HepG2 (cell line): ENCODE data around the gene BTBD19. TPM values are rescaled to one million over a fixed set of nuclear protein-coding genes. Genes with fewer than 3 reads are reported as not detected.

Experiments used
- AGO1 ChIP-seq: fragments of 200-400 bp; formaldehyde crosslinking; IDR thresholded peaks from 2 replicates; pipeline ENCODE4 v1.6.1; 2017; ENCODE audit warnings: mild to moderate bottlenecking, low read depth, low read length, moderate library complexity; ENCODE audit not compliant: poor library complexity, severe bottlenecking
- ELF1 ChIP-seq: sonication (generic); formaldehyde crosslinking; IDR thresholded peaks from 2 replicates; pipeline ENCODE4 v1.4.0; 2020; ENCODE audit warnings: missing genetic modification reagents
- HMG20A ChIP-seq: IDR thresholded peaks from 2 replicates; pipeline ENCODE4 v1.6.1; 2016; ENCODE audit warnings: borderline replicate concordance
- KAT8 ChIP-seq: IDR thresholded peaks from 2 replicates; pipeline ENCODE4 v1.6.1; 2016; ENCODE audit warnings: missing genetic modification reagents, missing compliant biosample characterization
- MTF2 ChIP-seq: sonication (generic); formaldehyde crosslinking; IDR thresholded peaks from 2 replicates; pipeline ENCODE4 v1.5.0; 2020; ENCODE audit warnings: missing genetic modification reagents, borderline replicate concordance
- NKX3-1 ChIP-seq: sonication (generic); formaldehyde crosslinking; IDR thresholded peaks from 2 replicates; pipeline ENCODE4 v1.5.0; 2020; ENCODE audit warnings: missing genetic modification reagents
- RAD21 ChIP-seq: fragments of 450-650 bp; formaldehyde crosslinking; IDR thresholded peaks from 2 replicates; pipeline ENCODE4 v1.5.0; 2020; ENCODE audit warnings: mild to moderate bottlenecking
- RAD51 ChIP-seq: fragments of 450-650 bp; IDR thresholded peaks from 2 replicates; pipeline ENCODE4 v1.6.1; 2016; ENCODE audit warnings: borderline replicate concordance
- SALL1 ChIP-seq: sonication (generic); formaldehyde crosslinking; IDR thresholded peaks from 2 replicates; pipeline ENCODE4 v1.8.0; 2022; ENCODE audit warnings: mild to moderate bottlenecking, missing genetic modification reagents
- U2AF2 ChIP-seq: fragments of 200-400 bp; formaldehyde crosslinking; IDR thresholded peaks from 2 replicates; pipeline ENCODE4 v1.6.1; 2017; ENCODE audit warnings: low read depth, mild to moderate bottlenecking, low read length
- ZNF12 ChIP-seq: sonication (generic); formaldehyde crosslinking; IDR thresholded peaks from 2 replicates; pipeline ENCODE4 v1.5.0; 2020; ENCODE audit warnings: missing genetic modification reagents
- ZNF3 ChIP-seq: IDR thresholded peaks from 2 replicates; pipeline ENCODE4 v1.7.0; 2017; ENCODE audit warnings: inconsistent platforms
- ZNF382 ChIP-seq: sonication (generic); formaldehyde crosslinking; IDR thresholded peaks from 2 replicates; pipeline ENCODE4 v1.5.0; 2020; ENCODE audit warnings: missing genetic modification reagents, mild to moderate bottlenecking, borderline replicate concordance
- ZNF501 ChIP-seq: sonication (generic); formaldehyde crosslinking; IDR thresholded peaks from 2 replicates; pipeline ENCODE4 v1.5.1; 2020; ENCODE audit warnings: mild to moderate bottlenecking, moderate library complexity, missing genetic modification reagents
- ZNF788 ChIP-seq: sonication (generic); formaldehyde crosslinking; IDR thresholded peaks from 2 replicates; pipeline ENCODE4 v1.5.0; 2020; ENCODE audit warnings: mild to moderate bottlenecking, missing genetic modification reagents, borderline replicate concordance
- polyA plus RNA-seq, 8 experiments: library from polyadenylated mRNA; depleted of rRNA in 3 of 8; stranded (reverse) in 7 of 8; unstranded in 1 of 8; fragments of >200 nt; fragmentation: Illumina TruSeq in 4 of 8; extraction: Trizol in 4 of 8; gene quantifications; 2 replicates each; pipeline versions ENCODE4 v1.2.1 to v1.2.3, GENCODE V29; 2011 to 2016; ENCODE audit warnings: low read depth in 4 of 8, missing spikeins in 1 of 8, mixed read lengths in 1 of 8; ENCODE audit not compliant: insufficient read depth in 1 of 8
- total RNA-seq, 5 experiments: library from RNA; depleted of rRNA; stranded (reverse); fragments of >200 nt; fragmentation: Illumina TruSeq; extraction: Trizol; gene quantifications; 2 replicates each; pipeline ENCODE4 v1.2.3, GENCODE V29; 2016; ENCODE audit warnings: low read depth in 1 of 5
- TF ChIP-seq, protein P1 (sequence below): sonication (generic); formaldehyde crosslinking; IDR thresholded peaks from 2 replicates; pipeline ENCODE4 v1.4.0; 2020; ENCODE audit warnings: mild to moderate bottlenecking, missing genetic modification reagents
- TF ChIP-seq, protein P2 (sequence below): IDR thresholded peaks from 2 replicates; pipeline ENCODE4 v1.6.1; 2016; ENCODE audit warnings: low read depth, control low read depth
- TF ChIP-seq, protein P3 (sequence below): IDR thresholded peaks from 2 replicates; pipeline ENCODE4 v1.6.1; 2016; ENCODE audit warnings: mild to moderate bottlenecking, missing biosample characterization, missing genetic modification reagents
- TF ChIP-seq, protein P4 (sequence below): sonication (generic); formaldehyde crosslinking; IDR thresholded peaks from 2 replicates; pipeline ENCODE4 v1.5.1; 2020; ENCODE audit warnings: mild to moderate bottlenecking, missing genetic modification reagents, moderate library complexity
- TF ChIP-seq, protein P5 (sequence below): sonication (generic); formaldehyde crosslinking; IDR thresholded peaks from 2 replicates; pipeline ENCODE4 v1.4.0; 2020; ENCODE audit warnings: missing genetic modification reagents
- TF ChIP-seq, protein P6 (sequence below): IDR thresholded peaks from 2 replicates; pipeline ENCODE4 v1.6.1; 2016; ENCODE audit warnings: low read depth, borderline replicate concordance

BTBD19 gene
- total and polyA plus RNA-seq, 2 of the 13 experiments (the other 11 are each of a cell fraction or from before 2014, with no cell fraction given): 2.7 to 6.7 TPM

DNA sequence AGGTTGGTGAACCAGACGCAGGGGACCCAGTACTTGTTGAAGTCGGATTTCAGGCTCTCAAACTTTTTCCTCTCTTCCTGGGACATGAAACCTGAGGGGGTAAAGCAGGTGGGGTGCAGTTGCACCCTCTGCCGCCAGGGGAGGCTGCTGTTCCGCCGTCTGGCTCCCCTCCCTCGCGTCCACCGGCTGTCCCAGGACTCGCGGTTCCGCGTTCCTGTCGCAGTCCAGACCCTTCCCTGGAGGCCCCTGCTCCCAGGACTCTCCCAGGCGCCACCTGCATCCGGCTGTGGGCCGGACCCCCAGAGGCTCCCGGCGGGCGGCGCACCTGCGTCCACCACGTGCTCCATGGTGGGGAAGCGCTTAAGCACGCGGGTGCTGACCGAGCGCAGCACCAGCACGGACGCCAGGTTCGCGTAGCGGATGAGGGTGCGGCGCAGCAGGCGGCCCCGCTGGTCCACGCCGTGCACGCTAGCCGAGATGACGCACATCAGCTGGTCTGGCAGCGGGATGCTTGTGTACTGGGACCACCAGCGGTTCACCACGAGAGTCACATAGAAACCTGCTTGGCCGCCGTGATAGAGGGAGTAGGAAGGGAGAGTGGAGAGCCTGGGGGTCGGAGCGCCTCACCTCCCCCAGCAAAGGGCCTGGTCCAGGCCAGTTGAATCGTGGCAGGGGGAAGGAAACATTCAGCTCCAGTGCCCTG is 22.0 kb upstream of the BTBD19 start (continued):
- TF ChIP-seq, protein P1, sequence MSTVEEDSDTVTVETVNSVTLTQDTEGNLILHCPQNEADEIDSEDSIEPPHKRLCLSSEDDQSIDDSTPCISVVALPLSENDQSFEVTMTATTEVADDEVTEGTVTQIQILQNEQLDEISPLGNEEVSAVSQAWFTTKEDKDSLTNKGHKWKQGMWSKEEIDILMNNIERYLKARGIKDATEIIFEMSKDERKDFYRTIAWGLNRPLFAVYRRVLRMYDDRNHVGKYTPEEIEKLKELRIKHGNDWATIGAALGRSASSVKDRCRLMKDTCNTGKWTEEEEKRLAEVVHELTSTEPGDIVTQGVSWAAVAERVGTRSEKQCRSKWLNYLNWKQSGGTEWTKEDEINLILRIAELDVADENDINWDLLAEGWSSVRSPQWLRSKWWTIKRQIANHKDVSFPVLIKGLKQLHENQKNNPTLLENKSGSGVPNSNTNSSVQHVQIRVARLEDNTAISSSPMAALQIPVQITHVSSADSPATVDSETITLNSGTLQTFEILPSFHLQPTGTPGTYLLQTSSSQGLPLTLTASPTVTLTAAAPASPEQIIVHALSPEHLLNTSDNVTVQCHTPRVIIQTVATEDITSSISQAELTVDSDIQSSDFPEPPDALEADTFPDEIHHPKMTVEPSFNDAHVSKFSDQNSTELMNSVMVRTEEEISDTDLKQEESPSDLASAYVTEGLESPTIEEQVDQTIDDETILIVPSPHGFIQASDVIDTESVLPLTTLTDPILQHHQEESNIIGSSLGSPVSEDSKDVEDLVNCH (CRISPR knock-in tag): no peak
- TF ChIP-seq ZNF501 (CRISPR knock-in tag) (peak; percentile 78; the same call in 1 of the 2 replicates), KAT8 (CRISPR knock-in tag) (peak; percentile 73), AGO1 (peak; percentile 76), RAD21 (CRISPR knock-in tag) (peak; percentile 87), ZNF382 (CRISPR knock-in tag) (no peak), ZNF12 (CRISPR knock-in tag) (no peak), RAD51 (no peak), U2AF2 (no peak), ELF1 (CRISPR knock-in tag) (peak; percentile 83), SALL1 (CRISPR knock-in tag) (no peak; the same call in 1 of the 2 replicates), ZNF3 (CRISPR knock-in tag) (no peak), ZNF788 (CRISPR knock-in tag) (no peak; the same call in 1 of the 2 replicates), MTF2 (CRISPR knock-in tag) (peak; percentile 56; the same call in 1 of the 2 replicates), HMG20A (CRISPR knock-in tag) (no peak), NKX3-1 (CRISPR knock-in tag) (no peak)
- TF ChIP-seq, protein P2, sequence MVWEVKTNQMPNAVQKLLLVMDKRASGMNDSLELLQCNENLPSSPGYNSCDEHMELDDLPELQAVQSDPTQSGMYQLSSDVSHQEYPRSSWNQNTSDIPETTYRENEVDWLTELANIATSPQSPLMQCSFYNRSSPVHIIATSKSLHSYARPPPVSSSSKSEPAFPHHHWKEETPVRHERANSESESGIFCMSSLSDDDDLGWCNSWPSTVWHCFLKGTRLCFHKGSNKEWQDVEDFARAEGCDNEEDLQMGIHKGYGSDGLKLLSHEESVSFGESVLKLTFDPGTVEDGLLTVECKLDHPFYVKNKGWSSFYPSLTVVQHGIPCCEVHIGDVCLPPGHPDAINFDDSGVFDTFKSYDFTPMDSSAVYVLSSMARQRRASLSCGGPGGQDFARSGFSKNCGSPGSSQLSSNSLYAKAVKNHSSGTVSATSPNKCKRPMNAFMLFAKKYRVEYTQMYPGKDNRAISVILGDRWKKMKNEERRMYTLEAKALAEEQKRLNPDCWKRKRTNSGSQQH: no peak
- TF ChIP-seq, protein P3, sequence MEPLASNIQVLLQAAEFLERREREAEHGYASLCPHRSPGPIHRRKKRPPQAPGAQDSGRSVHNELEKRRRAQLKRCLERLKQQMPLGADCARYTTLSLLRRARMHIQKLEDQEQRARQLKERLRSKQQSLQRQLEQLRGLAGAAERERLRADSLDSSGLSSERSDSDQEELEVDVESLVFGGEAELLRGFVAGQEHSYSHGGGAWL (CRISPR knock-in tag): no peak
- TF ChIP-seq, protein P4, sequence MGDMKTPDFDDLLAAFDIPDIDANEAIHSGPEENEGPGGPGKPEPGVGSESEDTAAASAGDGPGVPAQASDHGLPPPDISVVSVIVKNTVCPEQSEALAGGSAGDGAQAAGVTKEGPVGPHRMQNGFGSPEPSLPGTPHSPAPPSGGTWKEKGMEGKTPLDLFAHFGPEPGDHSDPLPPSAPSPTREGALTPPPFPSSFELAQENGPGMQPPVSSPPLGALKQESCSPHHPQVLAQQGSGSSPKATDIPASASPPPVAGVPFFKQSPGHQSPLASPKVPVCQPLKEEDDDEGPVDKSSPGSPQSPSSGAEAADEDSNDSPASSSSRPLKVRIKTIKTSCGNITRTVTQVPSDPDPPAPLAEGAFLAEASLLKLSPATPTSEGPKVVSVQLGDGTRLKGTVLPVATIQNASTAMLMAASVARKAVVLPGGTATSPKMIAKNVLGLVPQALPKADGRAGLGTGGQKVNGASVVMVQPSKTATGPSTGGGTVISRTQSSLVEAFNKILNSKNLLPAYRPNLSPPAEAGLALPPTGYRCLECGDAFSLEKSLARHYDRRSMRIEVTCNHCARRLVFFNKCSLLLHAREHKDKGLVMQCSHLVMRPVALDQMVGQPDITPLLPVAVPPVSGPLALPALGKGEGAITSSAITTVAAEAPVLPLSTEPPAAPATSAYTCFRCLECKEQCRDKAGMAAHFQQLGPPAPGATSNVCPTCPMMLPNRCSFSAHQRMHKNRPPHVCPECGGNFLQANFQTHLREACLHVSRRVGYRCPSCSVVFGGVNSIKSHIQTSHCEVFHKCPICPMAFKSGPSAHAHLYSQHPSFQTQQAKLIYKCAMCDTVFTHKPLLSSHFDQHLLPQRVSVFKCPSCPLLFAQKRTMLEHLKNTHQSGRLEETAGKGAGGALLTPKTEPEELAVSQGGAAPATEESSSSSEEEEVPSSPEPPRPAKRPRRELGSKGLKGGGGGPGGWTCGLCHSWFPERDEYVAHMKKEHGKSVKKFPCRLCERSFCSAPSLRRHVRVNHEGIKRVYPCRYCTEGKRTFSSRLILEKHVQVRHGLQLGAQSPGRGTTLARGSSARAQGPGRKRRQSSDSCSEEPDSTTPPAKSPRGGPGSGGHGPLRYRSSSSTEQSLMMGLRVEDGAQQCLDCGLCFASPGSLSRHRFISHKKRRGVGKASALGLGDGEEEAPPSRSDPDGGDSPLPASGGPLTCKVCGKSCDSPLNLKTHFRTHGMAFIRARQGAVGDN (CRISPR knock-in tag): peak; percentile 92
- TF ChIP-seq, protein P5, sequence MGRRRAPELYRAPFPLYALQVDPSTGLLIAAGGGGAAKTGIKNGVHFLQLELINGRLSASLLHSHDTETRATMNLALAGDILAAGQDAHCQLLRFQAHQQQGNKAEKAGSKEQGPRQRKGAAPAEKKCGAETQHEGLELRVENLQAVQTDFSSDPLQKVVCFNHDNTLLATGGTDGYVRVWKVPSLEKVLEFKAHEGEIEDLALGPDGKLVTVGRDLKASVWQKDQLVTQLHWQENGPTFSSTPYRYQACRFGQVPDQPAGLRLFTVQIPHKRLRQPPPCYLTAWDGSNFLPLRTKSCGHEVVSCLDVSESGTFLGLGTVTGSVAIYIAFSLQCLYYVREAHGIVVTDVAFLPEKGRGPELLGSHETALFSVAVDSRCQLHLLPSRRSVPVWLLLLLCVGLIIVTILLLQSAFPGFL: no peak
- TF ChIP-seq, protein P6, sequence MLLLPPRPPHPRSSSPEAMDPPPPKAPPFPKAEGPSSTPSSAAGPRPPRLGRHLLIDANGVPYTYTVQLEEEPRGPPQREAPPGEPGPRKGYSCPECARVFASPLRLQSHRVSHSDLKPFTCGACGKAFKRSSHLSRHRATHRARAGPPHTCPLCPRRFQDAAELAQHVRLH (CRISPR knock-in tag): no peak
